ENCODE results near the gene SMIM12. TPM values are rescaled to one million over a fixed set of nuclear protein-coding genes. Genes with fewer than 3 reads are reported as not detected.

SMIM12 gene
- 10 to 100 TPM; 49.6 to 55.2 TPM for total RNA-seq

- intact Hi-C loops (cut with DNase I): no loop called here
Observed at GRCh38 chr1:34859446-34860200, at the start of gene SMIM12. TSS of gene SMIM12 (minus strand) at chr1:34859749. CDS start at chr1:34855977, 3,772 bp downstream.

GRCh38 chr1:34908369-34908768 is 48.8 kb upstream of the SMIM12 start:
- Histone ChIP-seq H3K9me3 (no peaks in the 10 kb centered on the region), H3K4me3 (no peak overlapping the region), H3K4me1 (no peaks in the 10 kb centered on the region), H3K27ac (no peak overlapping the region), H3K9ac (ENCODE audit: low read depth in 2 of 2, low read length in 2 of 2) (no peak overlapping the region), H3K27me3 (no peaks in the 10 kb centered on the region), H3K36me3 (no peaks in the 10 kb centered on the region)
- no peak for TF ChIP-seq CTCF (IDR thresholded peaks at IDR 0.05)
- DNase-seq: no peak
- intact Hi-C loops (cut with DNase I): no loop called here

More at GRCh38 chr1:34859446-34860200, at the start of gene SMIM12:
- TF ChIP-seq CTCF (IDR thresholded peaks at IDR 0.05): peak; percentile 78
- Histone ChIP-seq H3K27ac (peak within 1 kb of the TSS; percentile 56), H3K9ac (ENCODE audit: low read depth in 2 of 2, low read length in 2 of 2) (peak within 1 kb of the TSS; percentile 80 to 99), H3K4me1 (peaks cover 4% of the 10 kb centered on the region), H3K9me3 (no peaks in the 10 kb centered on the region), H3K4me3 (peak within 1 kb of the TSS; percentile 95), H3K36me3 (peaks cover 7% of the 10 kb centered on the region), H3K27me3 (no peaks in the 10 kb centered on the region)
- DNase-seq: peak; percentile 97

GRCh38 chr1:34907487-34908090 is 48.0 kb upstream of the SMIM12 start:
- Histone ChIP-seq H3K27ac (no peak overlapping the region), H3K4me3 (no peak overlapping the region), H3K27me3 (no peaks in the 10 kb centered on the region), H3K9me3 (no peaks in the 10 kb centered on the region), H3K4me1 (no peaks in the 10 kb centered on the region), H3K36me3 (no peaks in the 10 kb centered on the region), H3K9ac (ENCODE audit: low read depth in 2 of 2, low read length in 2 of 2) (no peak overlapping the region)
- DNase-seq: no peak
- no peak for TF ChIP-seq CTCF (IDR thresholded peaks at IDR 0.05)
- intact Hi-C loops (cut with DNase I): no loop called here

- no peaks in the 10 kb centered on the region for H3K4me1 ChIP-seq
- H3K4me3 ChIP-seq: no peak overlapping the region
- H3K27me3 ChIP-seq: no peaks in the 10 kb centered on the region
- no peak overlapping the region for H3K27ac ChIP-seq
- H3K36me3 ChIP-seq: no peaks in the 10 kb centered on the region
- intact Hi-C loops (cut with DNase I): no loop called here
- TF ChIP-seq CTCF (IDR thresholded peaks at IDR 0.05): no peak
- H3K9ac ChIP-seq (ENCODE audit: low read depth in 2 of 2, low read length in 2 of 2): no peak overlapping the region
- no peak for DNase-seq
- no peaks in the 10 kb centered on the region for H3K9me3 ChIP-seq
Observed at GRCh38 chr1:34906756-34907155, 47.2 kb upstream of the SMIM12 start.

- no peak for DNase-seq
- Histone ChIP-seq H3K9me3 (no peaks in the 10 kb centered on the region), H3K27ac (no peak overlapping the region), H3K27me3 (no peaks in the 10 kb centered on the region), H3K36me3 (no peaks in the 10 kb centered on the region), H3K4me1 (no peaks in the 10 kb centered on the region), H3K4me3 (no peak overlapping the region), H3K9ac (ENCODE audit: low read depth in 2 of 2, low read length in 2 of 2) (no peak overlapping the region)
- no peak for TF ChIP-seq CTCF (IDR thresholded peaks at IDR 0.05)
- intact Hi-C loops (cut with DNase I): no loop called here
Observed at GRCh38 chr1:34906222-34906621, 46.7 kb upstream of the SMIM12 start.

All from colonic mucosa (tissue), 4 donors.